GM13977 (cell line): ENCODE data around the gene MYL3.
A peak's percentile ranks its signal among the peaks of the same experiment; 100 is the strongest.

Source experiments
- DNase-seq: peaks from one replicate; pipeline ENCODE4 v3.0.0; 2012; ENCODE audit warnings: low spot score
- in situ Hi-C: fragments of 300-500 bp; cut with MboI; formaldehyde crosslinking; loops from one replicate; pipeline ENCODE4 v1.12.0; 2022; ENCODE audit warnings: low sequenced_read_pairs, low pct_unique_long_range_greater_than_20kb, mixed read lengths, inconsistent platforms; ENCODE audit not compliant: unreplicated experiment
- TF ChIP-seq, protein P1 (sequence below): IDR thresholded peaks from 2 replicates; pipeline ENCODE4 v1.5.1; 2012; ENCODE audit warnings: mild to moderate bottlenecking, control low read depth; ENCODE audit not compliant: insufficient read depth; ENCODE audit errors: extremely low read depth, missing control alignments

MYL3 gene

DNA sequence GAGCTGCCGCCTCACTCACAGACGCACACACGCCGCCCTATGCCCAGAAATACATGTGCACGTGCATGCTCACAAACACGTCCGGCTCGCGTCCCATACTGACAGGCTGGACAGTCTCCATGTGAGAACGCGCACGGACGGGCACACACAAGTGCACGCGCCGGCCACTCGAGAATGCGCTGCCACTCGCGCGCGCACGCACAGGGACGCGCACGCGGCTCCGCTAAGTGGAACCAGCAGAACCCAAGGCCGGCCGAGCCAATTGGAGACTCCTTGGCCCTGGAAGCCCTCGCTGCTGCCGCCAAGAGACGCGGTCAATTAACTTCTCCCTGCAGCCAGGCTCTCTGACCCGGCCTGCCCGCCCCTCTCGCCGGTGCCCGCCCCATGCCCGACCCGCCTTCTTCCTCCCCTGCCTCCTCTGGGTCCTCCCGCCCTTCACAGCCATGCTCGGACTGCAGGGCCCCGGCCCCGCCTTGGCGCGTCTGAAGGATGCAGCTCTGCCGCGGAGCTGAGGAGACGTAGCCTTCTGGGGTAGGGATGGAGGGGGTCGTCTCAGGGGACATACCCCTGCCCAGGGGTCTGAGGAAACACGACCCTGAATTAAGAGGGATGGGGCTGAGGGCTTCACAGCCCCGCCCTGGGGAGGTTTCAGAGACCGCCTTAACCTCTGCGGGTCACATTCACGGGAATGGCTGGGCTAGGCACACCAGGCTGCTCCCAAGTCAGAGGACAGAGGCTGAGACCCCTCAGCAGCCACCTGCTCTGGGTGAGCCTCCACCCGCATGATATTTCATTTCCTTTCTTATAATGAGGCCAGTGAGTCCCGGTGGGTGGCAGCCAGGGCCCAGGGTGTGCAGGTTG lies 29.3 kb upstream of the MYL3 start:
- peak; percentile 57 for DNase-seq
- in situ Hi-C loops = loop anchor here (10.0 kb wide), 1 partner anchor 178 kb away; the partner anchor contains the start of gene PRSS50

DNA sequence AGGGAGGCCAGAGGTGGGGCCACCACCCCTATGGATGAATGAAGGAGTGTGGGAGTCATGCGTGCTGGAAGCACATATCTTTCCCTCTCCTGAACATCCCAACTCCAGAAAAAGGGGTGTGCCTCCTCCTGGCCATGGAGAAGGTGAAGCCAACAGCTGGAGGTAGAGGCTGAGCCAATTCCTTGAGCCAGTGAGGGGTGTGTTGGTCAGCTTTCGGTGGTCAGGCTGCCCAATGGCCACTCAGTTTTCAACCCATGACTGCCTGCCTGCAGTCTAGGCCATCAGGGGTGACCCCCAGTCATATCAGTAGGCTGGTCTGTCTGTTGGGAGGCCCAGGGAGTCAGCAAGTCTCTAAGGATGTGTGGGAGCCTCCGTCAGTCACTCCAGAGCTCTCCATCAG lies 27.9 kb upstream of the MYL3 start:
- no peak for DNase-seq
- in situ Hi-C loops = loop anchor here (10.0 kb wide), 1 partner anchor 176 kb away; the partner anchor contains the start of gene PRSS50
- TF ChIP-seq, protein P1, sequence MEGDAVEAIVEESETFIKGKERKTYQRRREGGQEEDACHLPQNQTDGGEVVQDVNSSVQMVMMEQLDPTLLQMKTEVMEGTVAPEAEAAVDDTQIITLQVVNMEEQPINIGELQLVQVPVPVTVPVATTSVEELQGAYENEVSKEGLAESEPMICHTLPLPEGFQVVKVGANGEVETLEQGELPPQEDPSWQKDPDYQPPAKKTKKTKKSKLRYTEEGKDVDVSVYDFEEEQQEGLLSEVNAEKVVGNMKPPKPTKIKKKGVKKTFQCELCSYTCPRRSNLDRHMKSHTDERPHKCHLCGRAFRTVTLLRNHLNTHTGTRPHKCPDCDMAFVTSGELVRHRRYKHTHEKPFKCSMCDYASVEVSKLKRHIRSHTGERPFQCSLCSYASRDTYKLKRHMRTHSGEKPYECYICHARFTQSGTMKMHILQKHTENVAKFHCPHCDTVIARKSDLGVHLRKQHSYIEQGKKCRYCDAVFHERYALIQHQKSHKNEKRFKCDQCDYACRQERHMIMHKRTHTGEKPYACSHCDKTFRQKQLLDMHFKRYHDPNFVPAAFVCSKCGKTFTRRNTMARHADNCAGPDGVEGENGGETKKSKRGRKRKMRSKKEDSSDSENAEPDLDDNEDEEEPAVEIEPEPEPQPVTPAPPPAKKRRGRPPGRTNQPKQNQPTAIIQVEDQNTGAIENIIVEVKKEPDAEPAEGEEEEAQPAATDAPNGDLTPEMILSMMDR = no peak

More for the DNA sequence above, 29.3 kb upstream of the MYL3 start:
- TF ChIP-seq, protein P1 = no peak

DNA sequence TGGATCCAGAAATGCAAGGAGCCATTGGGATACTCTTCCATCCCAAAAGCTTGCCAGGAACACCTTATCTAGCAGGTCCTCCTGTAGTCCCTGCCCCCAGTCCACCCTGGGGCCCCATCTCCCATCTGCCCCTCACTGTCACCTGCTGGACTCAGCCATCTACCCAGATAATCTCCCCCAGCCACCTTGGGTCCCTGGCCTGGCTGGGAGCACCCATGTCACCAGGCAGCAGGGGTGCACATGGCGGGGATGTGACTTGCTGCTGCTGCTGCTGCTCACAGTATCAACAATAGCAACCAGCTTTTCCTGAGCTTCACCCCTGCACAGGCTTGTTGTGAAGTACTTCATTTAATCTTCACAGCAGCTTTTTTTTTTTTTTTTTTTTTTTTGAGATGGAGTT lies 26.9 kb upstream of the MYL3 start:
- in situ Hi-C loops = loop anchor here (10.0 kb wide), 1 partner anchor 175 kb away; the partner anchor contains the start of gene PRSS50
- TF ChIP-seq, protein P1 = no peak
- DNase-seq = no peak

DNA sequence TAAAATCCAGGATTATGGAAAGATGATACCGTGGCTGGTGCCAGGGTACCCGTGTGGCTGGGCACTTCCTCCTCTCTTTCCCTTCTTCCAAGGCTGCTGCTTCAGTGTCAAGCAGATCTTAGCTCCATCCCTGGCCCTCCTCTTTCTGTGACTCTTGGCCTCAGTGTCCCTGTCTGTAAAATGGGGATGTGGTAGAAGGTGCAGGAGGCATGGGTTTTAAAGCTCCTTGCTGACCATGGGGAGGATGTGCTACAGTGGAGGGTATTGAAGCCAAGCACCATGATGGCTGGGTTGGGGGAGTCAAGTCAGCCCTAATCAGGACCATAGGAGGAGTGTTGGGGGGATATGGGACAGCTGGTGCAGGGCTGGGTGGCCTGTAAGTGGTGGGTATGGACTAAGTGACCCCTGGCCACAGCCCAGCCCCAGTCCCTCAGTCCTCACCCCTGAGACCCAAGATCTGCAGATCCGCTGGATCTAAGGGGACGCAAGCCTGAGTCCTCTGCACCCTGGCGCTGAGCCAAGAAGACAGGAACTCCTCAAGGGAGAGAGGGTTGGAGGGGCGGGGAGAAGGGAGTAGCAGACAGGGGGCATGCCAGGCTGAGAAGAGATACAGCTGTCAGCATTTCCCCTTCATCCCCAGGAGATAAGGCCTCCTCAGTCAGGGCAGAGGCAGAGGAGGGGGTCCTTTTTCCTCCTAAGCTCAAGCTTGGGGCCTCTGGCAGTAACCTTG lies 26.3 kb upstream of the MYL3 start:
- in situ Hi-C loops = loop anchor here (10.0 kb wide), 1 partner anchor 175 kb away; the partner anchor contains the start of gene PRSS50
- no peak for DNase-seq
- TF ChIP-seq, protein P1 = no peak

DNA sequence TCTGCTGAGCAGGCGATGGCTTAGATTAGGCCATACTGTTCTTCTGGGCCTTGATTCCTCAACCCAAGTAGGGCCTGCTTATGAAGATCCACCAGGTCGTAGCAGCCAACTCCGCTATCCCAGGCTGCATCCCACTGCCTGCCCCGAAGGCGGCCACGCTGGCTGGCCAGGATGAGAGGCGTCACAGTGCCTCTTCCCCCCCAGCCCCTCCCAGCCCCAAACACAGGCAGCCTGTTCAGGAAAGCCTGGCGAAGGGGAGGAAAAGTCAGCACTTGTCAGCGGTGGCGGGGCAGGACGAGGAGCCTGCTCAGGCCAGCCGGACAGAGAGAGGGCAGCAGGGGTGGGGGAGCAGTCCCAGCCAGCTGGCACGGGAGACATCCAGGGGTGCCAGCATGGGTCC lies 25.5 kb upstream of the MYL3 start:
- in situ Hi-C loops = no loop called here
- no peak for DNase-seq
- TF ChIP-seq, protein P1 = no peak

DNA sequence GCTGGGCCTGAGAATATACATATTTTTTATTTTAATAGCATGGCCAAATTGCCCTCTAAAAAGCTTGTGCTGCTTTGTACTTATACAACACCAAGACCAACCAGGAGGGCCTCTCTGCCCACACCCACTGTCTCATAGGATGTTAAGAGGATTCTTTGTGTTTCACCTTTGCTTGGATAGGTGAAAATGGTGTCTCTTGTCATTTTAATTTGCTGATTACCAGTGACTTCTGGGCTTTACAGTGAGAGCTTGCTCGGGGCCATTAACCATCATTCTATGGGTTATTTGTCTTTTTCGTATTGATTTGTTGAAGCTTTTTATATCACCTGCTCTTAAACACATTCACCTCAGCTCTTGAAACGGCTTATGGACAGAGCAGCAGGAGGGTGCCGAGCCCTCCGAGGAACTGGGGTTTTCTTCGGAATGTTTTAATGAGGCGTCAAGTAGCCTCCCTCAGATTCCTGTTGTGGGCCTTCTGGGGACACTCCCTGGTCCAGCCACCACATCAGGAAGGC lies 24.8 kb upstream of the MYL3 start:
- DNase-seq = no peak
- TF ChIP-seq, protein P1 = no peak
- in situ Hi-C loops = no loop called here
